GM15510 (cell line): Measurements from ENCODE around the gene NHERF2.

Source experiments
- POLR2A ChIP-seq: IDR thresholded peaks from 3 replicates; pipeline ENCODE4 v1.6.1; 2011; ENCODE audit warnings: borderline replicate concordance; ENCODE audit not compliant: insufficient read length; ENCODE audit errors: extremely low read depth

The NHERF2 gene

GRCh38 chr16:2082171-2082982 is 55.7 kb downstream of the NHERF2 start:
- TF ChIP-seq POLR2A = no peak

- TF ChIP-seq POLR2A = no peak
Measured at GRCh38 chr16:2082983-2083364, 56.3 kb downstream of the NHERF2 start.

GRCh38 chr16:2083409-2083808 is 56.7 kb downstream of the NHERF2 start:
- no peak for TF ChIP-seq POLR2A

- no peak for TF ChIP-seq POLR2A
Measured at GRCh38 chr16:2083876-2084780, 57.4 kb downstream of the NHERF2 start.

- no peak for TF ChIP-seq POLR2A
Measured at GRCh38 chr16:2084895-2085625, 58.4 kb downstream of the NHERF2 start.

- no peak for TF ChIP-seq POLR2A
Measured at GRCh38 chr16:2085669-2086068, 59.0 kb downstream of the NHERF2 start.

- no peak for TF ChIP-seq POLR2A
Measured at GRCh38 chr16:2086106-2086742, 59.5 kb downstream of the NHERF2 start.

- TF ChIP-seq POLR2A = no peak
Measured at GRCh38 chr16:2086812-2087747, 60.4 kb downstream of the NHERF2 start.

GRCh38 chr16:2087748-2088631 is 61.3 kb downstream of the NHERF2 start:
- TF ChIP-seq POLR2A = no peak
